MCF 10A (cell line): ENCODE results near the gene FAM184B. TPM values are rescaled to one million over a fixed set of nuclear protein-coding genes. Genes with fewer than 3 reads are reported as not detected.

ENCODE experiments used
- BruUV-seq: library from RNA; stranded (reverse); fragments of 400-500 nt; replicated peaks from 2 replicates; lab custom pipeline; 2021; lab: Mats Ljungman, UMichigan
- CTCF ChIA-PET: fragments of 300-600 bp; sonication (Branson Sonifier 250); formaldehyde crosslinking; extraction: SDS; loops from one replicate; lab custom pipeline; 2021; ENCODE audit warnings: antibody characterized with exemption, inconsistent platforms; lab: Yijun Ruan, JAX
- POLR2A ChIA-PET: fragments of 300-600, 350-650 bp; sonication (Branson Sonifier 250); formaldehyde crosslinking; extraction: SDS; loops from one replicate; lab custom pipeline; 2020; ENCODE audit warnings: antibody characterized with exemption, inconsistent platforms; lab: Yijun Ruan, JAX
- DNase-seq: peaks from one replicate; pipeline ENCODE4 v3.0.0-alpha.2; 2018; ENCODE audit not compliant: unreplicated experiment
- H3K27ac Mint-ChIP-seq: one replicate; pipeline ENCODE4 v1.8.0; 2022; ENCODE audit warnings: mild to moderate bottlenecking, low read depth, mixed read lengths; ENCODE audit not compliant: unreplicated experiment
- H3K27me3 Mint-ChIP-seq: one replicate; pipeline ENCODE4 v1.8.0; 2022; ENCODE audit warnings: mixed read lengths; ENCODE audit not compliant: insufficient read depth, unreplicated experiment
- H3K36me3 Mint-ChIP-seq: one replicate; pipeline ENCODE4 v1.8.0; 2022; ENCODE audit warnings: mild to moderate bottlenecking, moderate library complexity, mixed read lengths; ENCODE audit not compliant: insufficient read depth, unreplicated experiment
- H3K4me1 Mint-ChIP-seq: one replicate; pipeline ENCODE4 v1.8.0; 2022; ENCODE audit warnings: mixed read lengths; ENCODE audit not compliant: insufficient read depth, unreplicated experiment
- H3K4me3 Mint-ChIP-seq: one replicate; pipeline ENCODE4 v1.8.0; 2022; ENCODE audit warnings: mild to moderate bottlenecking, moderate library complexity, mixed read lengths; ENCODE audit not compliant: unreplicated experiment
- H3K9me3 Mint-ChIP-seq: one replicate; pipeline ENCODE4 v1.8.0; 2022; ENCODE audit warnings: mixed read lengths; ENCODE audit not compliant: unreplicated experiment
- CTCF ChIP-seq: fragments of 200-600 bp; IDR thresholded peaks from one replicate; pipeline ENCODE4 v1.8.0; 2022; ENCODE audit warnings: antibody characterized with exemption, mild to moderate bottlenecking; ENCODE audit not compliant: unreplicated experiment
- intact Hi-C: fragments of 100-400 bp; cut with micrococcal nuclease; formaldehyde crosslinking; loops from 2 replicates; pipeline ENCODE4 v1.14.1; 2022
- total RNA-seq: library from RNA; stranded (reverse); gene quantifications from 2 replicates; pipeline ENCODE4 v1.2.3, GENCODE V29; 2022

FAM184B gene
- total RNA-seq, 1 experiment from 2014 or later = not detected

- DNase-seq = no peak
- H3K36me3 Mint-ChIP-seq = peaks cover 6% of the 10 kb centered on the region
- CTCF ChIA-PET = interaction anchor here (0.8 kb wide), 1 partner anchor 59 kb away, joined by 3 read pairs; no protein-coding TSS in a partner anchor
- peaks cover 7% of the 10 kb centered on the region for H3K4me1 Mint-ChIP-seq
- peaks cover 8% of the 10 kb centered on the region for H3K9me3 Mint-ChIP-seq
- H3K4me3 Mint-ChIP-seq = no peak overlapping the region
- TF ChIP-seq CTCF = no peak
- H3K27ac Mint-ChIP-seq = no peak overlapping the region
- BruUV-seq = no TSS peak
- POLR2A ChIA-PET = no interaction called here
- H3K27me3 Mint-ChIP-seq = no peaks in the 10 kb centered on the region
- intact Hi-C loops = no loop called here
Measured at GRCh38 chr4:17695341-17695740, 86.1 kb downstream of the FAM184B start.

GRCh38 chr4:17694552-17694951 is 86.9 kb downstream of the FAM184B start:
- H3K27me3 Mint-ChIP-seq = no peaks in the 10 kb centered on the region
- BruUV-seq = no TSS peak
- intact Hi-C loops = no loop called here
- ChIA-PET POLR2A (no interaction called here), CTCF (interaction anchor here (0.8 kb wide), 1 partner anchor 58 kb away, joined by 3 read pairs; no protein-coding TSS in a partner anchor)
- H3K4me3 Mint-ChIP-seq = no peak overlapping the region
- peaks cover 8% of the 10 kb centered on the region for H3K9me3 Mint-ChIP-seq
- no peak overlapping the region for H3K27ac Mint-ChIP-seq
- no peak for TF ChIP-seq CTCF
- DNase-seq = no peak
- H3K4me1 Mint-ChIP-seq = peaks cover 7% of the 10 kb centered on the region
- H3K36me3 Mint-ChIP-seq = peaks cover 6% of the 10 kb centered on the region

- H3K4me3 Mint-ChIP-seq = no peak overlapping the region
- no peak for DNase-seq
- no peak overlapping the region for H3K27ac Mint-ChIP-seq
- intact Hi-C loops = no loop called here
- H3K9me3 Mint-ChIP-seq = no peaks in the 10 kb centered on the region
- CTCF ChIA-PET = interaction anchor here (0.6 kb wide), 1 partner anchor 1798 kb away, joined by 4 read pairs; no protein-coding TSS in a partner anchor
- no peaks in the 10 kb centered on the region for H3K27me3 Mint-ChIP-seq
- TF ChIP-seq CTCF = no peak
- no TSS peak for BruUV-seq
- POLR2A ChIA-PET = no interaction called here
- H3K36me3 Mint-ChIP-seq = peaks cover 6% of the 10 kb centered on the region
- peaks cover 7% of the 10 kb centered on the region for H3K4me1 Mint-ChIP-seq
Measured at GRCh38 chr4:17690898-17691297, 90.5 kb downstream of the FAM184B start.

GRCh38 chr4:17690135-17690534 is 91.3 kb downstream of the FAM184B start:
- DNase-seq = no peak
- no peak for TF ChIP-seq CTCF
- CTCF ChIA-PET = interaction anchor here (0.6 kb wide), 1 partner anchor 1797 kb away, joined by 4 read pairs; no protein-coding TSS in a partner anchor
- POLR2A ChIA-PET = no interaction called here
- Mint-ChIP-seq H3K27ac (no peak overlapping the region), H3K9me3 (no peaks in the 10 kb centered on the region), H3K27me3 (no peaks in the 10 kb centered on the region), H3K4me1 (peaks cover 7% of the 10 kb centered on the region), H3K4me3 (no peak overlapping the region), H3K36me3 (peaks cover under 1% of the 10 kb centered on the region)
- intact Hi-C loops = no loop called here
- no TSS peak for BruUV-seq
